Ecto neural progenitor cell (in vitro differentiated cells): Measurements from ENCODE around the gene HOXA4.

ENCODE experiments used
- DNase-seq: peaks from one replicate; pipeline ENCODE4 v3.0.0-alpha.2; 2018; ENCODE audit warnings: low spot score

The HOXA4 gene

DNA sequence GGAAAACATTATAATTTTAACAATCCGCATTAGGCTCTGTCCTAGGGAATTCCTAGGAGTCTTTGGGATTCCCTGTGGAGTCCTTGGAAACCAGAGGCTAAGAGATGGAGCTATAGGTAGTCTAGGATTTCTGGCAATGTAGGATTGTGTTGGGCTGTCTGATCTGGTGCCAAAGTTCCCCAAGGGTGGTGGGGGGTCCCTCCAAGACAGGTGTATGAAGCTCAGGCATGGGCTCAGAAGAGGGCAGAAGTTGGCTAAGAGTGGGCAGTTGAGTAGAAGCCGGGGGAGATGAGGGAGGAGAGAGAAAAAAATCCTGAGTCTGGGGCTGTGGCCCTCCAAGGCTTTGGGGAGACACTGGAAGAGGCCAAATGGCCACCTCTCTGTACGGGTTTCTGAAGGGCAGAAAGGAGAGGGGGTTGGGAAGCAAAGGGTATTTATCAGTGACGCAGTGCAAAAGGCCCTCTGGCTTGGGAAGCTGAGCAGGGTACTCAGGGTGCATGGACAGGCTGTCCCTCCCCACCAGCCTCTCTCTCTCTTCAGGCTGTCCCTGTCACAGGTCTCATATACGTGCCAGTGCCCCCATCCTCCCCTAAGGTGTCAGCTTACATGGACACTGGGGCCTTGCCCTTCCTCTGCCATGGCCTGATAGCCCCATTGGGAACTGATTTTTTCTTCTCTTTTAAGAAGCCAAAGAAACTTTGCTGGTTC lies 16.1 kb upstream of the HOXA4 start:
- DNase-seq, result peak; percentile 36

DNA sequence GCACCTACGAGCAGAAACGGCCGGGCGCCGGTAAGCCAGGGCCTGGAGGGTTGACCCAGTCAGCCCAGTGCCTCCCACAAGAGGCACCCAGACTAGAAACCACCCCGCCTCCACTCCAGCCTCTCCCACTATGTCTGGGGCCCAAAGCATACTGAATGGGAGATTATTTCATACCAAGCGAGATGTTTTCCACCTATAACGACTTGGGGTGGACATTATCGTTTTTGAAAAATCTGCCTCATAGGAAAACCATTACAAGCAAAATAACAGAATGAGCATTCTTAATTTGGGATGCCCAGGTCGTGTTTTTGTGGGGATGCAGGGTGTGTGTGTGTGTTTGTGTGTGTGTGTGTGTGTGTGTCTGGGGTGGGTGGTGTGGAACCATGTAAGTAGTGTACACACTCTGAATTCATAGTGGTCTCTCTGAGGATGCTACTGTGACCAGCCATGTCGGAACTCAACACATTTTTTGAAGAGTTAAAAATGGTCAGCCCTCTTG lies 15.4 kb upstream of the HOXA4 start:
- DNase-seq, result no peak

DNA sequence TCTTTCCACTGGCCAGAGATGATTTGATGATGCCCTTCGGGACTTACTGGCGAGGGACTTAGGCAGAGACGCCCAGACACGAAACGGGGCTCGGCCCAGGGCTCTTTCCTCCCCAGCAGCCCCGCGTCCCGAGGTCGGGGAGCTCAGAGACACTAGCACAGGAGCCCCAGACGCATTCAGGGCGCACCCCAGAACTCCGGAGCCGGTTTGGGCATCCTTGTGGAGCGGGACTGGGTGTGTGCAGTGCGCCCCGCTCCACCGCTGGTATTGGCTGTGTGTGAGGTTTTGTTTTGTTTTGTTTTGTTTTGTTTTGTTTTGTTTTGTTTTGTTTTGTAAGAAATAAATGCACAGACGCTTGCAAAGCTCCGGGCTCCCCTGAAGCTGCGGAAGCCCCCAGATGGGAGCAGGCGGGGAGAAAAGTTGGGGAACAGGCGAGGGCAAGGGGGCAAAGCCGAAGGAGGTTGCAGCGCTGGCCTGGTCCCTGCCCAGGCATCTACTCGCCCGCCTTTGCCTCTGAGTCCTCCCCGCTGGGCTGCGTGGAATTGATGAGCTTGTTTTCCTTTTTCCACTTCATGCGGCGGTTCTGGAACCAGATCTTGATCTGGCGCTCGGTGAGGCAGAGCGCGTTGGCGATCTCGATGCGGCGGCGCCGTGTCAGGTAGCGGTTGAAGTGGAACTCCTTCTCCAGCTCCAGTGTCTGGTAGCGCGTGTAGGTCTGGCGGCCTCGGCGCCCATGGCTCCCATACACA lies 14.8 kb upstream of the HOXA4 start:
- DNase-seq, result peak; percentile 41

DNA sequence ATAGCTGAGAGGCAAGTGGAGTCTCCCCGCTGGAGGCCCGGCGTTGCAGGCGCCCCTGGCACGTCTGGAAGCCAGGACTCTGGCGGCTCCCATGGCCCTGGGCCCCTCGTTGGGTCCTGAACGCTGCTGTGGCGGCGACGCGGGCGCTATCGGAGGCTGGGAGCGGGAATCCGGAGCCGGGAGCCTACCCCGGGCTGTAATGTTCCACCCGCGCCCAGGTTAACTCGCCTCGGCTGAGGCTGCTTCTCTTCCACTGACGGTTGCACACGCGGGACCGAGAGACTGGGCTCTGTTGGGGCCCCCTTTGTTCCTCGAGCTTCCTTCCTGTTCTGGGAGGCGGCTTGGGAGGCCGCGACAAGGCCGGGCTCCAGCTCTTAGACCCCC lies 14.2 kb upstream of the HOXA4 start:
- peak; percentile 52 for DNase-seq

DNA sequence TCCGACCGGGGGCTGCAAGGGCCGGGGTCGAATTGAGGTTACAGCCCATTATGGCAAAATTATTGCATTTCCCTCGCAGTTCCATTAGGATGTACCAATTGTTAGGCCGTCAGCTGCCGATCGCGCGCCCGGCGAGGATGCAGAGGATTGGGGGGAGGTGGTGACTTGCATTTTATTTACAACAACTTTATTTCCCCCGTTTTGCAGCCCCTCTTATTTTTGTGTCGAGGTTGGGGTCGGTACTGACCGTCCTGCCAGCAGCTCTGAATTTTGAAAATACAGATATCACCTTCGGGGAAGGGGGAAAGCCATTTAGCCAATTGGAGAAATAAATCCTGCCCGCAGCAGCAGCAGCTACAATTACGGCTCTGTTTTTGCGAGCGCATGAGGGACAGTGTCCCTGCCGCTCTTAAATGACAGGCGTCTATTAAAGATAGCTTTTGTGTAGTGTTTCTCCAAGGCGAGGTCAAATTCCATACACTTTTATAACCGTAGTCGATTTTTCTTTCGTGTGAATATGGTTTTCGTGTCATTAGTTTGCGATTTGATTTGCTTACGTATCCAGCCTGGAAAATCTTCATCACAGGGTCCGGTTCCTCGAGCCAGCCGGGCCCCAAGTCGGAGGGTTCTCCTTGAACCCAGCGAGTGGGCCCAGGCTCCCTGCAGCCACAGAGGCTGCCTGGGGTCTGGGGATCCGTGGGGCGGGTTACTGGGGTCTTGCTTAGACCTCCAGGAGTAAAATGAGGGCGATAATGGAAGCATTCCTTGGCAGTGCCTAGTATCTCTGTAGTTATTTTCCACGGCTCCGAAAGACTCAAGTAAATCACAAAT lies 13.6 kb upstream of the HOXA4 start:
- peak; percentile 46 for DNase-seq

DNA sequence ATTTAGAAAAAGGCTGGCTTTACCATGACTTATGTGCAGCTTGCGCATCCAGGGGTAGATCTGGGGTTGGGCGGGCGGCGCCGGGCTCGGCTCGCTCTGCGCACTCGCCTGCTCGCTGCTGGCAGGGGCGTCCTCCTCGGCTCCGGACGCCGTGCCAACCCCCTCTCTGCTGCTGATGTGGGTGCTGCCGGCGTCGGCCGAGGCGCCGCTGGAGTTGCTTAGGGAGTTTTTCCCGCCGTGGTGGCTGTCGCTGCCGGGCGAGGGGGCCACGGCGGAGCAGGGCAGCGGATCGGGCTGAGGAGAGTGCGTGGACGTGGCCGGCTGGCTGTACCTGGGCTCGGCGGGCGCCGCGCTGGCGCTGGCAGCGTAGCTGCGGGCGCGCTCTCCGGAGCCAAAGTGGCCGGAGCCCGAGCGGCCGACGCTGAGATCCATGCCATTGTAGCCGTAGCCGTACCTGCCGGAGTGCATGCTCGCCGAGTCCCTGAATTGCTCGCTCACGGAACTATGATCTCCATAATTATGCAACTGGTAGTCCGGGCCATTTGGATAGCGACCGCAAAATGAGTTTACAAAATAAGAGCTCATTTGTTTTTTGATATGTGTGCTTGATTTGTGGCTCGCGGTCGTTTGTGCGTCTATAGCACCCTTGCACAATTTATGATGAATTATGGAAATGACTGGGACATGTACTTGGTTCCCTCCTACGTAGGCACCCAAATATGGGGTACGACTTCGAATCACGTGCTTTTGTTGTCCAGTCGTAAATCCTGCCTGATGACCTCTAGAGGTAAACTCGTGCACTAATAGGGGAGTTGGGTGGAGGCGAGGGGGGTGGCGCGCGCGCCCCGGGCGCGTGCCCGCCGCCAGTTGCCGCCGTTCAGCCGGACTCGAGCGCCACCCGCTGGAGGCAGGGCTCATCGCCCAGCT lies 12.7 kb upstream of the HOXA4 start, which contains the start of gene HOXA5:
HOXA5 (minus strand) TSS at position 659 of the 927 bp plus-strand sequence; CDS start at position 585, 74 bp downstream.
- peak; percentile 88 for DNase-seq

DNA sequence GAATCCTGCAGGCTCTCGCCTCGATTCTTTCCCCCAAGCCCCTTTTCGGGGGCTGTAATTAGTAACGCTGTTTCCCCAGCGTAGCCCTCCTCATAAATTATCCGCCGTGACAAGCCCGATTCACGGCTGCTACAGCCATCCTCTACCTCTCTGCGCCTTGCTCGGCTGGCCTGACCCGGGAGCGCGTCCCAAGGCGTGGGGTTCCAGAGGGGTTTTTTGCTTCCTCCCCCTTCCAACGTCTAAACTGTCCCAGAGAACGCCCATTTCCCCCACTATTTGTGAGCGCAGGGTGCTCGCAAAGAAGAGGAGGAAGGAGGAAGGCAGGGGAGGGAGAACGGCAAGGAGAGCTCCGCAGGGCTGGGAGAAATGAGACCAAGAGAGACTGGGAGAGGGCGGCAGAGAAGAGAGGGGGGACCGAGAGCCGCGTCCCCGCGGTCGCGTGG lies 12.0 kb upstream of the HOXA4 start:
- DNase-seq, result no peak

DNA sequence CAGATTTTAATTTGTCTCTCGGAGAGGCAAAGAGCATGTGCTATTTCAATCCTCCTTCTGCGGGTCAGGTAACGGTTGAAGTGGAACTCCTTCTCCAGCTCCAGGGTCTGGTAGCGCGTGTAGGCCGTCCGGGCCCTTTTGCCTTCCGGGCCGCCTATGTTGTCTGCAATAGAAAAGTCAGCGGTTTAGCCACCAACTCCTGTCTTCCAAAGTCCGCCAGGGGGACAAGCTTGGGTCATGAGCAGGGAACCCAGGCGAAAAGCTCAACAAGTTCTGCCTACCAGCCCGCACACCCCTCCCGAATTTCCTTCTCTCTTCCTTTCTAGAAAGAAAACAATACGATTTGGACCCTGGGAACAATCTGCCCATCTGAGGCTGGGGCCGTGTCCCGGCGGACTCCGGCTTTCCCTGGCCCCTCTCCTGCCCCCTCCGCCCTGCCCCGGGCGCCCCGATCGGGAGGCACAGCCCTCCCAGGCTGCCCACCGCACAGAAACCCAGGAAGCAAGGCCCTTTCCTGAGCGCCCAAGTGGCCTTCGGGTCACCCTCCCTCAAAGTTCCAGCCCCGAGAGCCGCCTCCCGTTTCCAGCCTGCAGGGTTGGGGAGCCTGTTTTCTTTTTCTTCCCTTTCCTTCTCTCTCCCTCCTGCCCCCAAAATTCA lies 11.5 kb upstream of the HOXA4 start:
- peak; percentile 52 for DNase-seq

DNA sequence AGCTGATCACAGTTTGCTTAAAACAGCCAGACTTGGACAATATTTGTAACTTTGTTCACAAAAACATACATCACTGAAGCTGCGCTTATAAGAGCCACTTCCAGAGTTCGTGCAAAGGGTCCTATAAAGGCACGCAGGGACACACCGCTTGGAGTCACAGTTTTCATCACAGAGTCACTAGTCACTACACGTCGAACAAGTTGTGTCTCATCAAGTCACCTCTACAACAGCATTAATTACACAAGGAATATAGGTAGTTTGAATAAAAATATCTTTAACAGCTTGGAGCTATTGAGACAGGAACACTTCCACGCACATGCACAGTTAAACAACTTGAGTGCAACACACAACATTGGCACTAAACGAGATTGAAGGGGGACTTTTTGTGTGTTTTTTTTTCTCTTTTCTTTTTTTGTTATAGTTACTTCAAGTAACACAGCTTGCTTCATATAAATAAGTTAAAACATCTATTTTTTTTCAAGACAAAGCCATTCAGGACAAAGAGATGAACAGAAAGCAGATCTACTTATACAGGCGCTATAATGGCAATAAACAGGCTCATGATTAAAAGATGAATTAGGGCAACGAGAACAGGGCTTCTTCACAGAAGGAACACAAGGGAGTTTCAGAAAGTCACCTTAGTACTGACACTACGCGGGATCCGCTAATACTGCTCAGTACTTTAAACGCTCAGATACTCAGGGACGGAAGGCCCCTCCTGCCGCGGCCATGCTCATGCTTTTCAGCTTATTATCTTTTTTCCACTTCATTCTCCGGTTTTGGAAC lies 10.8 kb upstream of the HOXA4 start:
- peak; percentile 24 for DNase-seq

DNA sequence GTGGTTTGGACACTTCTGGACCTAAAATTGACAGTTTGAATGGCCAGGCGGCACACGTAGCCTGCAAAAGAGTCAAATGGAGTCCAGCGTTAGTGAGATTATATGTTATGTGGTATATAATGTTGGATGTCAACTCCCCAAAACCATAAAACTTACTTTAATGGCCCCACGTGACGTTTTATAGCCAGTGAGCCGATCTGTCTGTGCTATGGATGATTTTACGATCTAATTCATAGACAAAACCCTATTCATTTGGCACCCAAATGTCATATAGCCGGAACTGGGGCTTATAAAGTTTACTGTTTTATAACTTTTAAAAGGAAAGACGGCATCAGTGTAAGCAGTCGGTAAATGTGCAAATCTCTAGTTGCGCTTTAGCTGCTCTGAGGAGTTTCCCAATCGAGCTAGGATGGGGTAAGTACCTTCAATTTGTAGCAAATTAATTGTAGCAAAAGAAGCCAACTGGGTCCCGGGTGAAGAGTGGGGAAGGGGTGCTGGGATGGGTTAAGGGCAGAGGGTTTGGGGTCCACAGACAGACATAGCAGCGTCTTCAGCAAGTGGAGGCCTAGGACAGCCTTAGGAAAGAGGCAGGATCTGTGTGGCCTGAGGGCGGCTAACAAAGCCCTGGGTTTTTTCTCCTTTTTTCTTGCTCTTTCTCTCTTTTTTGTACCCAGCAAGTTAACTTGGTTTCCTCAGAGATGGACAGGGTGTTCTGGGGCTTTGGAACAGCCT lies 9.7 kb upstream of the HOXA4 start:
- peak; percentile 44 for DNase-seq

DNA sequence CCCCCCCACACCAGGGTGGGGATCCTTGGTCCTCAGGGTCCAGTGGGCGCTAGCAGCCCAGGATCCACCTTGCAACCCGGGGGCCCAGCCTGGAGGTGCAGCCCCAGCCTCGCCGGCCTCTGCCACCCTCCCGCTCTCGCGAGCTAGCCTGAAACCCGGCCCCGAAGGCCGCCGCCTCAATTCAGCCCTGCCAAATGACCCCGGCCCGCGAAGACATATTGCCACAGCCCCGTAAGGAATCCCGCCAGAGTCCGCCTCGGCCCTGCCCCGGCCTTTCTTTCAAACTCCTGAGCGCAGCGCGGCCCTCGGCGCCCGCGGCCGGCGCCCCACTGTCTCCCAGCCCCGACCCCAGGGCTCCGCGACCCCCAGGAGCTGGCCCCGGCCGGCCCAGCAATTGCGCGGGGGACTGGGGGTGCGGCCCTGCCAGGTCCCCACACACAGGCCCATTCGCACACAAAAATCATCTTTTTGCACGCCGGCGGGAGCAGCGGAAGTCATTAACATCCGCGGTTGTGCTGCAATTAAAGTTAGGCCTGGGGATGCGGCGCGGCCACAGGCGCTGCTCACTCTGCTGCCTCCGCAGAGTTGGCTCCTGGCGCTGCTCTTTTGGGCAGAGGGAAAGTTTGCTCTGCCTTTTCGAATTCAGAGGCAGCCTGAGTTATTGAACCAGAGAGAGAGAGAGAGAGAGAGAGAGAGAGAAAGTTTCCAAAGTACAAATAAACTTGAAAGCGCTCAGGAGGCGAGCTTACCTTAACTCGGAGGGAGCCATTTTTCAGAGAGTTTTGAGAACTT lies 9.0 kb upstream of the HOXA4 start:
- DNase-seq, result peak; percentile 57

DNA sequence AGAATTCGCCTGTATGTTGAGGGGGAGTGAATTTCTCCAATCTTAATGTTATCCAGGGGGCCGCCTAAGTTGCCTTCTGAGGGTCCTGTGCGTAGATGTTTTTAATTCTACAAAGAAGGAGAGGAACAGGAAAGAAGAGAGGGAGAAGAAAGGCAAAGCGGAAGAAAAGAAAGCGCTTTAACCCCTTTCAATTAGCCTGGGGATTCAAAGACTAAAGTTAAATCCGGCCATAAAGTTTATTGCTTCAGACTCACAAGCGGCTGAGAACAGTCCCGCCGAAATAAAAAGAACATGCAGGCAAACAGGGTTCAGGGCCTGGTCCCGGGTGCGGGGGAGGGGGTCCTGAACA lies 8.4 kb upstream of the HOXA4 start:
- no peak for DNase-seq

DNA sequence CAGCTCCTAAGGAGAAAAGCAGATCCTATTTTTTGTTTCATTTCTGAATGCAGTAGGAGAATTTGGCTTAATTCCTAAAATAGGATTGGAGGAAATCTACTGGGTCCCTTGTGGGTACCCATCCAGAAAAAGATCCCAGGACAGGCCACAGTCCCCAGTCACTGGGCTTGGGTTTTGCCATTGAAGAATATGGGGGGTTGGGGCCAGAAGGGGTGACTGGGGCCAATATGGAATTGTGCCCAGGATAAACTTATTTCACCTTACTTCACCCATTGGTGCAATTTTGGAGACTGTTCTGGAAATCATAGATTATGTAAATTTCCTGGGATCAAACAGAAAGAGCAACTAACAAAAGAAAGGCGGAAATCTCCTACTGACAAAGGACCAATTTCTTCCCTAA lies 7.9 kb upstream of the HOXA4 start:
- DNase-seq, result no peak

DNA sequence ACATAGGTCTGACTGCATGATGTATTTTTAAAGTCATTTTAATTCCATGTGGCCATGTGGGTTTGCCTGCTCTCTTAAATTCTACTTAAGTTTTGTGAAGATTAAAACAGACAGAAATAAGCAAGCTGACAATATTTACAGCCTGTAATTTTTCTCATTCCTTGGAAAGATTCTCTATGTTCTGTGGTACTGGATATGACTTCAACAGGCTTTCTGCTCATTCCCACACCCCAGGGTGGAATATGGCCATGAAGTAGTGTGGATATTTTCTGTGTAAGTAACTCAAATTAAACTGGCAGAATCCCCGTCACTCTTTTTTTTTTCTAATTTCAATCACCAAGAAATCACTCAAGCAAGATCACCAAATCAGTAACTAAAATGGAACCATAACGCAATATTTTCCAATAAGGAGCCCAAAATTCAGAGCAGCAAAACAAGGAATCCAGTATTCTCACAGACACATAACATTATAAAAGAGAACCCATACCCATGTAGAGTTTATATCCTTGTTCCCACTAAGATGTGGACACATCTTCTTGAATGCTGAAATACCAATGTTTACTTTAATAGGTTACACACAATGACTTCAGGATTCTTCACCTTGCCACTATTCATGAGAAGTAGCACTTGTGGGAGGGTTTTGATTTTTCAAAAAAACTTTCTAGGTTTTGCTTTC lies 7.2 kb upstream of the HOXA4 start:
- DNase-seq, result no peak

DNA sequence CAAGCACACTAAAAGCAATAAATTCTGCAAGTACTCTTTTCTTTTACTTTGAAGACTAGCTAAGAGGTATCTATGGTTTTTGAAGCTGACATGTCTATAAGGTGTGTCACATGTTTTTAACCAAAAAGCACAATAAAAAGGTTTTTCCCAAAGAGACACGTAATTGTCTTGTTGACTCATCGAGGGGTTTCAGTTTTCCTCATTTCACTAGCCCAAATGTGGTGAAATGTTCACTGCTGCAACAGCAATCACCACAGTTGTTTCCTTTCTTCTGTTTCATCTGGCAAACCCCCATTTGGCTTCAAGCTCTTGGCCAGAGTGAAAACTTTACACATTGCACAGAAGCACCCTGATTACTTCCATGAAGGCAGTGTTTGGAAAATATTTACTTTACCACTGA lies 3.8 kb upstream of the HOXA4 start:
- no peak for DNase-seq

DNA sequence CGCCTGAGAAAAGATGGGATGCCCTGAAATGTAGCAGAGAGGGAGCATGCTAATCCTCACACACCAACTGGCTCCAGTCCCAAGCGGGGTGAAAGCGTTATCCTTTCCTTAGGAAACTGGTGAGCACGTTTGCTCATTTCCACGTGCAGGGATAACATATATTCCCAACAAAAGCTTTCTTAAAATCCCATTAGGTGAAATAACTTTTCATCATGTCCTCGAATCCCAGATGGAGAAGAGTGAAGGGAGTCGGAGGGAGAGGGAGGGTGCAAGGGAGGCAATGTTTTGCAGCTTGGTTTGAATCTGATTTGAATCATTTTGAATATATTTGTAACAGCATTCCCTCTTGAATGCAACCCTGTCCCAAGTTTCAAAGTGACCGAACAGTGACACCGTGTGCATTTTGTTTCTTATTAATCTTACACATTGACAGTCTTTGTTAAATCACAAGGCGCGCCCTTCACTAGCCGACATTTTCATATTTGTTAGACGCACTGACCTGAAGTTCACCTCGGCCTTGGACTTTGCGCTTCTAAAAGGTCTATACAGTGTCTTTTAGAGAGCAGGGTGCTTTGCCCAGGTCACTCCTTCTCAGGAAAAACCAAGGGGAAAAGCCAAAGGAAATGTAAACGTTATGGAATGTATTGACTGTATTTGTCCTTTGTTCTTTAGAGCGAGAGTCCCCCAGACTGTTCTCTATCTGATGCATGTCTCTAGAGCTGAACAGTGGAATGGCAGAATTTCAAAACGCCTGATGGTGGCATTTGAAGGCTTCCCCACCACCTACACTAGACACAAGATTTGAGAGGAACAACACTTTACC lies 3.1 kb upstream of the HOXA4 start:
- DNase-seq, result peak; percentile 23

DNA sequence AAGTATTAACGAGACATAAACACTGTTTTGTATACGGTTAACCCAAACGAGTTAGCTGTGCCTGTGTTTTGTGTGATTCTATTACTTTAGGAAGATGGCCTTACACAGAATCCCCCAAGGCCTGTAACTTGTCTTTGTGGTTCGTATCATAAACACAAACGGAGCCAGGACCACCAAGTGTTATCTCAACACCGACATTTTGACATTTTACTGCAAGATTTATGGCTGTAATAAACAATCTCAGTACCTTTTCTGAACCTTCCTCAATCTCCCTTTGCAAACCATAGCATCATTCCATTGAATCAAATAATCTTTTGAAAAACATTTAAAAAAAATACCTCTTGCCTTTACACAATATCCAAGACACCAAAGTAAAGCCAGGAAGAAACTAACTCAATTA lies 2.4 kb upstream of the HOXA4 start:
- no peak for DNase-seq
